OCI-LY1 (cell line): ENCODE results near the gene SEMA4B.

Source experiments
- EZH2 ChIP-seq: fragments of 200-600 bp; sonication (generic), shearing (Covaris generic); IDR thresholded peaks from 2 replicates; pipeline ENCODE4 v1.8.0; 2017; ENCODE audit warnings: borderline replicate concordance, mixed run types, mild to moderate bottlenecking, antibody characterized with exemption, low read length, moderate library complexity, mixed read lengths
- TF ChIP-seq, protein P1 (sequence below): fragments of 200-600 bp; sonication (generic), shearing (Covaris generic); IDR thresholded peaks from 2 replicates; pipeline ENCODE4 v1.5.1; 2017; ENCODE audit warnings: mild to moderate bottlenecking, antibody characterized with exemption, low read length, moderate library complexity, mixed read lengths

DNA sequence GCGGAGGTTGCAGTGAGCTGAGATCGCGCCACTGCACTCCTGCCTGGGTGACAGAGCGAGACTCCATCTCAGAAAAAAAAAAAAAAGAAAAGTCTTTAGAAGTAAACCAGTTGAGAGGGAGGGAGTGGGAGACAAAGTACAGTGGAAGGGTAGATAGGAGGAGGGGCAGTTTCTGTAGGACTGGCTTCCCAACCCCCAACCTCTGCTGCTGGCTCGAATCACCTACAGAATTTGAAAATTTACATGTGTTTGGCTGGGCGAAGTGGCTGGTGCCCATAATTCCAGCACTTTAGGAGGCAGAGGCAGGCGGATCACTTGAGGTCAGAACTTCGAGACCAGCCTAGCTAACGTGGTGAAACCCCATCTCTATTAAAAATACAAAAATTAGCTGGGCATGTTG is 24.1 kb upstream of the SEMA4B start:
- TF ChIP-seq, protein P1, sequence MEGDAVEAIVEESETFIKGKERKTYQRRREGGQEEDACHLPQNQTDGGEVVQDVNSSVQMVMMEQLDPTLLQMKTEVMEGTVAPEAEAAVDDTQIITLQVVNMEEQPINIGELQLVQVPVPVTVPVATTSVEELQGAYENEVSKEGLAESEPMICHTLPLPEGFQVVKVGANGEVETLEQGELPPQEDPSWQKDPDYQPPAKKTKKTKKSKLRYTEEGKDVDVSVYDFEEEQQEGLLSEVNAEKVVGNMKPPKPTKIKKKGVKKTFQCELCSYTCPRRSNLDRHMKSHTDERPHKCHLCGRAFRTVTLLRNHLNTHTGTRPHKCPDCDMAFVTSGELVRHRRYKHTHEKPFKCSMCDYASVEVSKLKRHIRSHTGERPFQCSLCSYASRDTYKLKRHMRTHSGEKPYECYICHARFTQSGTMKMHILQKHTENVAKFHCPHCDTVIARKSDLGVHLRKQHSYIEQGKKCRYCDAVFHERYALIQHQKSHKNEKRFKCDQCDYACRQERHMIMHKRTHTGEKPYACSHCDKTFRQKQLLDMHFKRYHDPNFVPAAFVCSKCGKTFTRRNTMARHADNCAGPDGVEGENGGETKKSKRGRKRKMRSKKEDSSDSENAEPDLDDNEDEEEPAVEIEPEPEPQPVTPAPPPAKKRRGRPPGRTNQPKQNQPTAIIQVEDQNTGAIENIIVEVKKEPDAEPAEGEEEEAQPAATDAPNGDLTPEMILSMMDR, result no peak
- TF ChIP-seq EZH2, result no peak
